ENCODE data around the gene FNTB. TPM values are rescaled to one million over a fixed set of nuclear protein-coding genes. Genes with fewer than 3 reads are reported as not detected.

FNTB gene
- total RNA-seq, 1 experiment from 2014 or later = 26.7 TPM

DNA sequence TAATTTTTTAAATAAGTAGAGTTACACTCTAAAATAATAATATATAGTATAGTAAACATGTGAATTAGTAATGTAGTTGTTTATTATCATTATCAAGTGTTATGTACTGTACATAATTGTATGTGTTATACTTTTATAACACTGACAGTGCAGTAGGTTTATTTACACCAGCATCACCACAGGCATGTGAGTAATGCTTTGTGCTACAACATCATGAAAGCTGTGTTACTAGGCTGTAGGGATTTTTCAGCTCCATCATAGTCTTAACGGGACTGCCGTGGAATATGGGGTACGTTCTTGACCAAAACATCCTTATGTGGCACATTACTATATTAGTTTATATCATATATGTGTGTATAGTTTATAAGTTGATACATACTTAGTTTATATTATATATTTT is 8.6 kb downstream of the FNTB start (continued):
- TF ChIP-seq, protein P1, sequence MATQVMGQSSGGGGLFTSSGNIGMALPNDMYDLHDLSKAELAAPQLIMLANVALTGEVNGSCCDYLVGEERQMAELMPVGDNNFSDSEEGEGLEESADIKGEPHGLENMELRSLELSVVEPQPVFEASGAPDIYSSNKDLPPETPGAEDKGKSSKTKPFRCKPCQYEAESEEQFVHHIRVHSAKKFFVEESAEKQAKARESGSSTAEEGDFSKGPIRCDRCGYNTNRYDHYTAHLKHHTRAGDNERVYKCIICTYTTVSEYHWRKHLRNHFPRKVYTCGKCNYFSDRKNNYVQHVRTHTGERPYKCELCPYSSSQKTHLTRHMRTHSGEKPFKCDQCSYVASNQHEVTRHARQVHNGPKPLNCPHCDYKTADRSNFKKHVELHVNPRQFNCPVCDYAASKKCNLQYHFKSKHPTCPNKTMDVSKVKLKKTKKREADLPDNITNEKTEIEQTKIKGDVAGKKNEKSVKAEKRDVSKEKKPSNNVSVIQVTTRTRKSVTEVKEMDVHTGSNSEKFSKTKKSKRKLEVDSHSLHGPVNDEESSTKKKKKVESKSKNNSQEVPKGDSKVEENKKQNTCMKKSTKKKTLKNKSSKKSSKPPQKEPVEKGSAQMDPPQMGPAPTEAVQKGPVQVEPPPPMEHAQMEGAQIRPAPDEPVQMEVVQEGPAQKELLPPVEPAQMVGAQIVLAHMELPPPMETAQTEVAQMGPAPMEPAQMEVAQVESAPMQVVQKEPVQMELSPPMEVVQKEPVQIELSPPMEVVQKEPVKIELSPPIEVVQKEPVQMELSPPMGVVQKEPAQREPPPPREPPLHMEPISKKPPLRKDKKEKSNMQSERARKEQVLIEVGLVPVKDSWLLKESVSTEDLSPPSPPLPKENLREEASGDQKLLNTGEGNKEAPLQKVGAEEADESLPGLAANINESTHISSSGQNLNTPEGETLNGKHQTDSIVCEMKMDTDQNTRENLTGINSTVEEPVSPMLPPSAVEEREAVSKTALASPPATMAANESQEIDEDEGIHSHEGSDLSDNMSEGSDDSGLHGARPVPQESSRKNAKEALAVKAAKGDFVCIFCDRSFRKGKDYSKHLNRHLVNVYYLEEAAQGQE (IDR thresholded peaks at IDR 0.05; ENCODE audit: low read depth) = no peak
- no peak for TF ChIP-seq SRF (IDR thresholded peaks at IDR 0.05; ENCODE audit: low read depth)

GRCh38 chr14:64997108-64997794 is 10.6 kb downstream of the FNTB start:
- RAD21 ChIA-PET (ENCODE audit: low non-redundant PET in 1 of 2, low total read pairs in 2 of 2, uncharacterized antibody in 2 of 2, unreplicated experiment in 2 of 2) = no interaction called here
- Histone ChIP-seq H3K9ac (ENCODE audit: low read length) (no peak overlapping the region), H3K27me3 (ENCODE audit: insufficient read depth, low read length) (no peaks in the 10 kb centered on the region), H3K36me3 (ENCODE audit: control insufficient read depth in 1 of 2, insufficient read depth in 2 of 2, low read length in 2 of 2) (no peaks in the 10 kb centered on the region), H3K27ac (ENCODE audit: low read depth, low read length) (no peak overlapping the region), H3K9me3 (ENCODE audit: control insufficient read depth in 1 of 2, insufficient read depth in 1 of 2, low read depth in 1 of 2, low read length in 2 of 2) (no peaks in the 10 kb centered on the region), H3K9me2 (ENCODE audit: insufficient read depth) (no peaks in the 10 kb centered on the region), H4K20me1 (ENCODE audit: insufficient read depth) (no peaks in the 10 kb centered on the region), H2AFZ (ENCODE audit: low read depth, low read length, poor library complexity, severe bottlenecking) (no peak overlapping the region), H3K4me3 (replicated peaks in 1 of 2; ENCODE audit: low read depth in 1 of 2, low read length in 2 of 2) (no peak overlapping the region), H3K4me2 (ENCODE audit: low read length) (no peak overlapping the region), H3K4me1 (ENCODE audit: control insufficient read depth in 1 of 2, insufficient read depth in 2 of 2, low read length in 2 of 2) (peaks cover 4 to 16% of the 10 kb centered on the region in 2 experiments; a peak in 2 of 4 replicates), H3K79me2 (ENCODE audit: insufficient read depth, low read length) (peaks cover 73% of the 10 kb centered on the region)
- BruUV-seq (replicated peaks) = no TSS peak
- ATAC-seq = peak; percentile 47
- POLR2A ChIA-PET = no interaction called here
- CTCF ChIA-PET = interaction anchor here (2.1 kb wide), 1 partner anchor 10 kb away, joined by 9 read pairs; the partner anchor contains the start of gene FNTB
- intact Hi-C loops (cut with micrococcal nuclease) = no loop called here
- no peak for DNase-seq (ENCODE audit: low read depth, low spot score)
- TF ChIP-seq ELF1 (IDR thresholded peaks at IDR 0.05; ENCODE audit: borderline replicate concordance, low read depth) (no peak), ZBTB33 (IDR thresholded peaks at IDR 0.05; ENCODE audit: extremely low read depth, insufficient replicate concordance, low read length) (no peak), CBX3 (IDR thresholded peaks at IDR 0.05; ENCODE audit: low read depth) (no peak), JUND (IDR thresholded peaks at IDR 0.05) (no peak), EZH2phosphoT487 (IDR thresholded peaks at IDR 0.05; ENCODE audit: borderline replicate concordance) (no peak), POLR2AphosphoS5 (IDR thresholded peaks at IDR 0.05; ENCODE audit: low read depth, low read length) (no peak), CEBPB (IDR thresholded peaks at IDR 0.05; ENCODE audit: low read depth) (no peak)
- TF ChIP-seq, protein P2, sequence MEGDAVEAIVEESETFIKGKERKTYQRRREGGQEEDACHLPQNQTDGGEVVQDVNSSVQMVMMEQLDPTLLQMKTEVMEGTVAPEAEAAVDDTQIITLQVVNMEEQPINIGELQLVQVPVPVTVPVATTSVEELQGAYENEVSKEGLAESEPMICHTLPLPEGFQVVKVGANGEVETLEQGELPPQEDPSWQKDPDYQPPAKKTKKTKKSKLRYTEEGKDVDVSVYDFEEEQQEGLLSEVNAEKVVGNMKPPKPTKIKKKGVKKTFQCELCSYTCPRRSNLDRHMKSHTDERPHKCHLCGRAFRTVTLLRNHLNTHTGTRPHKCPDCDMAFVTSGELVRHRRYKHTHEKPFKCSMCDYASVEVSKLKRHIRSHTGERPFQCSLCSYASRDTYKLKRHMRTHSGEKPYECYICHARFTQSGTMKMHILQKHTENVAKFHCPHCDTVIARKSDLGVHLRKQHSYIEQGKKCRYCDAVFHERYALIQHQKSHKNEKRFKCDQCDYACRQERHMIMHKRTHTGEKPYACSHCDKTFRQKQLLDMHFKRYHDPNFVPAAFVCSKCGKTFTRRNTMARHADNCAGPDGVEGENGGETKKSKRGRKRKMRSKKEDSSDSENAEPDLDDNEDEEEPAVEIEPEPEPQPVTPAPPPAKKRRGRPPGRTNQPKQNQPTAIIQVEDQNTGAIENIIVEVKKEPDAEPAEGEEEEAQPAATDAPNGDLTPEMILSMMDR (IDR thresholded peaks at IDR 0.05 in 2 of 3, conservative IDR thresholded peaks at IDR 0.05 in 1 of 3; ENCODE audit: borderline replicate concordance in 1 of 3, insufficient read depth in 1 of 3, low read depth in 2 of 3, low read length in 2 of 3) = no peak
